Kidney (tissue), 14 donors: ENCODE results near the gene GRK2. TPM values are rescaled to one million over a fixed set of nuclear protein-coding genes. Genes with fewer than 3 reads are reported as not detected.
A peak's percentile ranks its signal among the peaks of the same experiment; 100 is the strongest.

Experiments used
- DNase-seq, 5 donors: peaks; one replicate each; pipeline ENCODE4 v3.0.0-alpha.2; 2013 to 2020
- FAIRE-seq: peaks from 2 replicates; lab custom pipeline; 2012; peaks lifted over from hg19 to GRCh38; lab: Jason Lieb, UNC
- H3K27ac ChIP-seq, 2 donors: one replicate each; pipeline ENCODE4 v1.7.0; 2013; ENCODE audit warnings: low read depth in 2 of 2, low read length in 2 of 2, inconsistent platforms in 1 of 2
- H3K27me3 ChIP-seq: one replicate; pipeline ENCODE4 v1.7.1; 2013; ENCODE audit warnings: low read length, inconsistent platforms; ENCODE audit not compliant: control insufficient read depth, insufficient read depth
- H3K36me3 ChIP-seq, 3 donors: one replicate each; pipeline versions ENCODE4 v1.7.0 to v1.7.1; 2013; ENCODE audit warnings: low read length in 3 of 3, control low read depth in 1 of 3, inconsistent platforms in 1 of 3; ENCODE audit not compliant: insufficient read depth in 3 of 3, control insufficient read depth in 2 of 3
- H3K4me1 ChIP-seq, 3 donors: one replicate each; pipeline versions ENCODE4 v1.7.0 to v1.7.1; 2013; ENCODE audit warnings: low read length in 3 of 3, inconsistent platforms in 1 of 3, low read depth in 1 of 3; ENCODE audit not compliant: control insufficient read depth in 2 of 3, insufficient read depth in 2 of 3
- H3K4me3 ChIP-seq, 3 donors: one replicate each; pipeline versions ENCODE4 v1.7.0 to v1.8.1; 2013; ENCODE audit warnings: low read length in 3 of 3, control low read depth in 1 of 3, inconsistent platforms in 1 of 3
- H3K9ac ChIP-seq, 3 donors: one replicate each; pipeline versions ENCODE4 v1.7.0 to v1.7.1; 2013; ENCODE audit warnings: low read length in 3 of 3, control low read depth in 1 of 3, inconsistent platforms in 1 of 3
- H3K9me3 ChIP-seq, 3 donors: one replicate each; pipeline versions ENCODE4 v1.7.0 to v1.7.1; 2013; ENCODE audit warnings: low read length in 3 of 3, control low read depth in 1 of 3, inconsistent platforms in 1 of 3; ENCODE audit not compliant: control insufficient read depth in 2 of 3, insufficient read depth in 1 of 3
- CTCF ChIP-seq: IDR thresholded peaks from 3 replicates; pipeline ENCODE4 v1.5.1; 2012; ENCODE audit warnings: mild to moderate bottlenecking, moderate library complexity, borderline replicate concordance; ENCODE audit not compliant: insufficient read depth; ENCODE audit errors: extremely low read depth
- intact Hi-C: fragments of 100-400 bp; cut with DNase I; formaldehyde crosslinking; loops from one replicate; pipeline ENCODE4 v1.11.1; 2022
- polyA plus RNA-seq: library from polyadenylated mRNA; stranded (reverse); fragments of 350-450 nt; fragmentation: Illumina TruSeq; extraction: RNeasy Lipid Tissue Mini Kit (QIAGEN cat#74804); gene quantifications from one replicate; pipeline ENCODE4 v1.2.3, GENCODE V29; 2014; ENCODE audit warnings: low read depth, low replicate concordance; ENCODE audit not compliant: insufficient read depth
- total RNA-seq: library from RNA; stranded (reverse); fragmentation: NEBNext Ultra II Directional; extraction: Animal tissue kit (Norgen Biotek cat#: 25700); gene quantifications from one replicate; pipeline ENCODE4 v1.2.1, GENCODE V29; 2021
- donor health status: control.
- donor health status: control.
- donor health status: control.
- donor health status: control.
- donor health status: control.
- donor health status: DM: yes; HTN: yes; CAD: no.
- donor health status: Normal renal cell carcinoma (clear cell type).

The GRK2 gene
- total and polyA plus RNA-seq, 2 donors from 2014 or later: 28.2 to 80.8 TPM

- Histone ChIP-seq H3K27me3 (no peaks in the 10 kb centered on the region), H3K9ac (peak overlapping the region in 1 of 3 donors; percentile 67), H3K36me3 (peaks cover 0 to 4% (median 2%) of the 10 kb centered on the region in 3 donors), H3K27ac (peak overlapping the region; percentile 69 to 83), H3K4me1 (peaks cover 0 to 21% (median 5%) of the 10 kb centered on the region in 3 donors), H3K9me3 (no peaks in the 10 kb centered on the region), H3K4me3 (peak overlapping the region in 2 of 3 donors; percentile 59 to 67)
- no peak for TF ChIP-seq CTCF
- intact Hi-C loops: no loop called here
- FAIRE-seq: no peak
- DNase-seq: peak; percentile 86 to 91 (median 90)
Measured at GRCh38 chr11:67301951-67302516, 35.8 kb downstream of the GRK2 start.

GRCh38 chr11:67302571-67303131 lies 36.4 kb downstream of the GRK2 start:
- no peak for FAIRE-seq
- no peak for TF ChIP-seq CTCF
- peak overlapping the region; percentile 20 to 67 (median 59) for H3K4me3 ChIP-seq
- H3K36me3 ChIP-seq: peaks cover 0 to 4% (median 2%) of the 10 kb centered on the region in 3 donors
- peak overlapping the region in 2 of 3 donors; percentile 54 to 67 for H3K9ac ChIP-seq
- peak in 4 of 5 donors; percentile 36 to 85 (median 62) for DNase-seq
- no peaks in the 10 kb centered on the region for H3K27me3 ChIP-seq
- H3K9me3 ChIP-seq: no peaks in the 10 kb centered on the region
- H3K4me1 ChIP-seq: peaks cover 0 to 21% (median 5%) of the 10 kb centered on the region in 3 donors
- intact Hi-C loops: no loop called here
- H3K27ac ChIP-seq: peak overlapping the region; percentile 69 to 83

- TF ChIP-seq CTCF: no peak
- intact Hi-C loops: no loop called here
- Histone ChIP-seq H3K9ac (peak within 1 kb of the TSS in 2 of 3 donors; percentile 67 to 79), H3K36me3 (peaks cover 0 to 4% (median 2%) of the 10 kb centered on the region in 3 donors), H3K9me3 (no peaks in the 10 kb centered on the region), H3K27me3 (no peaks in the 10 kb centered on the region), H3K4me1 (peaks cover 0 to 21% (median 5%) of the 10 kb centered on the region in 3 donors), H3K4me3 (peak within 1 kb of the TSS; percentile 20 to 67 (median 59)), H3K27ac (peak within 1 kb of the TSS; percentile 69 to 83)
- FAIRE-seq (no peak), DNase-seq (peak; percentile 56 to 94 (median 82))
Measured at GRCh38 chr11:67303132-67303834, 37.0 kb downstream of the GRK2 start, which contains the start of gene SSH3. Gene SSH3 (plus strand): TSS chr11:67303530. CDS start chr11:67303626, 96 bp downstream.
